SK-N-SH (cell line): ENCODE measurements around the gene SESN1. TPM values are rescaled to one million over a fixed set of nuclear protein-coding genes. Genes with fewer than 3 reads are reported as not detected.

ENCODE experiments used
- CTCF ChIA-PET: fragments of 300-600, 350-600 bp; formaldehyde crosslinking; extraction: SDS; loops from one replicate; lab custom pipeline; 2021; lab: Yijun Ruan, JAX
- POLR2A ChIA-PET: fragments of 350-600 bp; sonication (Branson Sonifier 250); formaldehyde crosslinking; extraction: SDS; loops from one replicate; lab custom pipeline; 2020; ENCODE audit warnings: antibody characterized with exemption, inconsistent platforms; lab: Yijun Ruan, JAX
- DNase-seq: peaks from one replicate; pipeline ENCODE4 v3.0.0; 2012
- H2AFZ ChIP-seq: fragments of 200-600 bp; sonication (generic); 2 replicates; pipeline ENCODE4 v1.8.1; 2016; ENCODE audit warnings: antibody characterized with exemption, mild to moderate bottlenecking, low read depth
- H3F3A ChIP-seq: fragments of 200-600 bp; sonication (generic); replicated peaks from 2 replicates; pipeline ENCODE3; 2016; ENCODE audit warnings: antibody characterized with exemption, mild to moderate bottlenecking; ENCODE audit not compliant: insufficient read depth
- H3K27ac ChIP-seq, 2 experiments: fragments of 200-500 bp in 1 of 2; fragments of 200-600 bp in 1 of 2; sonication (Bioruptor generic) in 1 of 2; sonication (generic), shearing (Covaris generic) in 1 of 2; 2 replicates each; pipeline versions ENCODE4 v1.5.1 to v1.6.1; 2014 to 2016; ENCODE audit warnings: low read depth in 2 of 2, inconsistent platforms in 1 of 2, low read length in 1 of 2, mild to moderate bottlenecking in 1 of 2, mixed read lengths in 1 of 2
- H3K27me3 ChIP-seq: fragments of 200-600 bp; sonication (generic), shearing (Covaris generic); 2 replicates; pipeline ENCODE4 v1.6.1; 2016; ENCODE audit warnings: mixed run types; ENCODE audit not compliant: insufficient read depth
- H3K36me3 ChIP-seq, 2 experiments: fragments of 200-500 bp in 1 of 2; fragments of 200-600 bp in 1 of 2; sonication (Bioruptor generic) in 1 of 2; sonication (generic) in 1 of 2; replicated peaks in 1 of 2; 2 replicates each; pipeline versions ENCODE3 to v1.5.1; 2014 to 2016; ENCODE audit warnings: low read length in 1 of 2, mild to moderate bottlenecking in 1 of 2; ENCODE audit not compliant: insufficient read depth in 2 of 2, control insufficient read depth in 1 of 2
- H3K4me1 ChIP-seq, 2 experiments: fragments of 200-500 bp in 1 of 2; fragments of 200-600 bp in 1 of 2; sonication (Bioruptor generic) in 1 of 2; sonication (generic), shearing (Covaris generic) in 1 of 2; 2 replicates each; pipeline versions ENCODE4 v1.5.1 to v1.6.1; 2014 to 2016; ENCODE audit warnings: low read depth in 1 of 2, low read length in 1 of 2, mixed run types in 1 of 2; ENCODE audit not compliant: insufficient read depth in 2 of 2, control insufficient read depth in 1 of 2
- H3K4me2 ChIP-seq: fragments of 200-600 bp; sonication (generic), shearing (Covaris generic); 2 replicates; pipeline ENCODE4 v1.6.1; 2017; ENCODE audit warnings: mixed run types
- H3K4me3 ChIP-seq, 2 experiments: fragments of 200-500 bp in 1 of 2; fragments of 200-600 bp in 1 of 2; sonication (Bioruptor generic) in 1 of 2; sonication (generic), shearing (Covaris generic) in 1 of 2; 2 replicates each; pipeline versions ENCODE4 v1.5.1 to v1.8.1; 2014 to 2016; ENCODE audit warnings: low read depth in 2 of 2, inconsistent platforms in 1 of 2, low read length in 1 of 2, mild to moderate bottlenecking in 1 of 2, mixed read lengths in 1 of 2, moderate library complexity in 1 of 2
- H3K79me2 ChIP-seq: fragments of 200-600 bp; sonication (generic); 2 replicates; pipeline ENCODE4 v1.8.1; 2017; ENCODE audit warnings: mild to moderate bottlenecking; ENCODE audit not compliant: insufficient read depth
- H3K9ac ChIP-seq: fragments of 200-600 bp; sonication (generic); 2 replicates; pipeline ENCODE4 v1.6.1; 2017; ENCODE audit warnings: mixed run types
- H3K9me2 ChIP-seq: fragments of 200-600 bp; sonication (generic); 2 replicates; pipeline ENCODE4 v1.6.1; 2017; ENCODE audit warnings: mixed run types
- H3K9me3 ChIP-seq: fragments of 200-600 bp; sonication (generic); 2 replicates; pipeline ENCODE4 v1.6.1; 2017; ENCODE audit warnings: mixed run types, mild to moderate bottlenecking, moderate library complexity
- H4K20me1 ChIP-seq: fragments of 200-600 bp; sonication (generic); 2 replicates; pipeline ENCODE4 v1.6.1; 2017; ENCODE audit warnings: mild to moderate bottlenecking, mixed run types; ENCODE audit not compliant: insufficient read depth
- CHD2 ChIP-seq: fragments of 150-350 bp; IDR thresholded peaks from 2 replicates; pipeline ENCODE4 v1.6.1; 2018; ENCODE audit warnings: low read length; ENCODE audit not compliant: partially characterized antibody
- ELF1 ChIP-seq: IDR thresholded peaks from 2 replicates; pipeline ENCODE4 v1.4.0; 2012
- EP300 ChIP-seq, 2 experiments: IDR thresholded peaks; 2 replicates each; pipeline versions ENCODE4 v1.4.0 to v1.6.1; 2012; ENCODE audit warnings: borderline replicate concordance in 1 of 2, low read depth in 1 of 2, low read length in 1 of 2
- EZH2phosphoT487 ChIP-seq: fragments of 200-600 bp; sonication (generic); IDR thresholded peaks from 2 replicates; pipeline ENCODE4 v1.6.1; 2017; ENCODE audit warnings: low read depth, mixed run types, mild to moderate bottlenecking, antibody characterized with exemption, moderate library complexity, borderline replicate concordance
- FOSL2 ChIP-seq: IDR thresholded peaks from 2 replicates; pipeline ENCODE4 v1.4.0; 2012; ENCODE audit warnings: low read depth, mild to moderate bottlenecking, moderate library complexity, borderline replicate concordance
- GATA2 ChIP-seq: sonication (generic); formaldehyde crosslinking; IDR thresholded peaks from 2 replicates; pipeline ENCODE4 v1.5.0; 2020; ENCODE audit warnings: mild to moderate bottlenecking, missing genetic modification reagents
- JUND ChIP-seq: IDR thresholded peaks from 2 replicates; pipeline ENCODE4 v1.4.0; 2012
- NRF1 ChIP-seq: IDR thresholded peaks from 2 replicates; pipeline ENCODE4 v1.6.1; 2012; ENCODE audit warnings: low read depth, mild to moderate bottlenecking, low read length
- POLR2AphosphoS5 ChIP-seq: IDR thresholded peaks from 2 replicates; pipeline ENCODE4 v1.6.1; 2012; ENCODE audit warnings: low read depth, low read length
- RAD21 ChIP-seq: IDR thresholded peaks from 2 replicates; pipeline ENCODE4 v1.6.1; 2012; ENCODE audit warnings: mild to moderate bottlenecking, low read length
- RFX5 ChIP-seq: IDR thresholded peaks from 2 replicates; pipeline ENCODE4 v1.6.1; 2012; ENCODE audit warnings: mild to moderate bottlenecking, improper control_type of control experiment, low read length
- RXRA ChIP-seq: IDR thresholded peaks from 2 replicates; pipeline ENCODE4 v1.4.0; 2012; ENCODE audit warnings: low read depth, mild to moderate bottlenecking, borderline replicate concordance
- SIN3A ChIP-seq: IDR thresholded peaks from 2 replicates; pipeline ENCODE4 v1.6.1; 2012; ENCODE audit warnings: low read depth, mild to moderate bottlenecking, low read length, moderate library complexity, borderline replicate concordance
- TCF12 ChIP-seq: IDR thresholded peaks from 2 replicates; pipeline ENCODE4 v1.4.0; 2012
- TEAD4 ChIP-seq: IDR thresholded peaks from 2 replicates; pipeline ENCODE4 v1.4.0; 2012; ENCODE audit warnings: mild to moderate bottlenecking, borderline replicate concordance; ENCODE audit not compliant: insufficient read depth
- USF2 ChIP-seq: fragments of 150-350 bp; IDR thresholded peaks from 2 replicates; pipeline ENCODE4 v1.6.1; 2017; ENCODE audit warnings: antibody characterized with exemption, low read length, low read depth, borderline replicate concordance
- ZBTB33 ChIP-seq: IDR thresholded peaks from 2 replicates; pipeline ENCODE4 v1.4.0; 2012; ENCODE audit warnings: low read depth, borderline replicate concordance
- WGBS: methylation state at CpG from one replicate; pipeline ENCODE4 v1.1.6; 2017; ENCODE audit warnings: low lambda C conversion rate; 5-methylcytosine and 5-hydroxymethylcytosine counted together
- polyA plus RNA-seq, 3 experiments: library from polyadenylated mRNA; depleted of rRNA; stranded (reverse); fragments of >200 nt; gene quantifications; 2 replicates each; pipeline ENCODE4 v1.2.3, GENCODE V29; 2012
- TF ChIP-seq, protein P1 (sequence below): fragments of 200-600 bp; sonication (generic); IDR thresholded peaks from 2 replicates; pipeline ENCODE4 v1.6.1; 2017; ENCODE audit warnings: antibody characterized with exemption, mild to moderate bottlenecking, moderate library complexity

The SESN1 gene
- polyA plus RNA-seq, 1 of the 3 experiments (the other 2 are of a cell fraction): 13.1 TPM

DNA sequence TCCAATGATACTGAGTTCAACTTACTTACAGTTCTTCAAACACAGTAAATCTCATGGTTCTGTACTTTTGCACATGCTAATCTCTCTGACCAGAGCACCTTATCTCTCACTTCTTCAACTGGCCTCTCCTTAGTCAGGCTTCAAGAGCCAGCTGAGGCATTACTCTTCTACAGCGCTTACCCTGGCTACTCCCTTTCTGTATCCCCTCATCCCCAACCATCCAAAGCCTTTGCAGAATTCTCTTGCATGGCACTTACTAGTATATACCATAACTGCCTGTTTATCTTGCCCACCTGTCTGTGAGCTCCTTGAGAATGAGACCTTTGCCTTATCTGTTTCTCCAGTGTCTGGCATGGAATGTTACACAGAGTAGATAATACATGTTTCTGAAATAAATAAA is 49.2 kb downstream of the SESN1 start:
- H3K27me3 ChIP-seq: no peaks in the 10 kb centered on the region
- H3F3A ChIP-seq: peaks cover 3% of the 10 kb centered on the region
- H3K4me2 ChIP-seq: no peak overlapping the region
- no peak overlapping the region for H3K9ac ChIP-seq
- no peaks in the 10 kb centered on the region for H3K9me3 ChIP-seq
- no peak for DNase-seq
- H2AFZ ChIP-seq: no peak overlapping the region
- H3K36me3 ChIP-seq: peaks cover 0 to 10% of the 10 kb centered on the region in 2 experiments
- POLR2A ChIA-PET: no interaction called here
- peaks cover 6% of the 10 kb centered on the region for H3K79me2 ChIP-seq
- H4K20me1 ChIP-seq: no peaks in the 10 kb centered on the region
- H3K4me1 ChIP-seq: no peaks in the 10 kb centered on the region; a peak in 1 of 4 replicates
- no peak overlapping the region for H3K27ac ChIP-seq
- H3K4me3 ChIP-seq: no peak overlapping the region
- 96% methylated on average over 1 of the region's 1 CpG for WGBS
- CTCF ChIA-PET: no interaction called here
- H3K9me2 ChIP-seq: no peaks in the 10 kb centered on the region
- TF ChIP-seq GATA2 (CRISPR knock-in tag): no peak
- no peak for TF ChIP-seq ELF1
- TF ChIP-seq CHD2: no peak
- TF ChIP-seq, protein P1, sequence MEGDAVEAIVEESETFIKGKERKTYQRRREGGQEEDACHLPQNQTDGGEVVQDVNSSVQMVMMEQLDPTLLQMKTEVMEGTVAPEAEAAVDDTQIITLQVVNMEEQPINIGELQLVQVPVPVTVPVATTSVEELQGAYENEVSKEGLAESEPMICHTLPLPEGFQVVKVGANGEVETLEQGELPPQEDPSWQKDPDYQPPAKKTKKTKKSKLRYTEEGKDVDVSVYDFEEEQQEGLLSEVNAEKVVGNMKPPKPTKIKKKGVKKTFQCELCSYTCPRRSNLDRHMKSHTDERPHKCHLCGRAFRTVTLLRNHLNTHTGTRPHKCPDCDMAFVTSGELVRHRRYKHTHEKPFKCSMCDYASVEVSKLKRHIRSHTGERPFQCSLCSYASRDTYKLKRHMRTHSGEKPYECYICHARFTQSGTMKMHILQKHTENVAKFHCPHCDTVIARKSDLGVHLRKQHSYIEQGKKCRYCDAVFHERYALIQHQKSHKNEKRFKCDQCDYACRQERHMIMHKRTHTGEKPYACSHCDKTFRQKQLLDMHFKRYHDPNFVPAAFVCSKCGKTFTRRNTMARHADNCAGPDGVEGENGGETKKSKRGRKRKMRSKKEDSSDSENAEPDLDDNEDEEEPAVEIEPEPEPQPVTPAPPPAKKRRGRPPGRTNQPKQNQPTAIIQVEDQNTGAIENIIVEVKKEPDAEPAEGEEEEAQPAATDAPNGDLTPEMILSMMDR: no peak
- TF ChIP-seq RXRA: no peak
- no peak for TF ChIP-seq EZH2phosphoT487
- no peak for TF ChIP-seq RAD21
- no peak for TF ChIP-seq USF2
- TF ChIP-seq TCF12: no peak
- no peak for TF ChIP-seq ZBTB33
- TF ChIP-seq JUND: no peak
- no peak for TF ChIP-seq EP300 (IDR thresholded peaks at IDR 0.05; ENCODE audit: borderline replicate concordance in 1 of 2, low read depth in 1 of 2, low read length in 1 of 2)
- TF ChIP-seq SIN3A: no peak
- no peak for TF ChIP-seq POLR2AphosphoS5
- no peak for TF ChIP-seq TEAD4
- no peak for TF ChIP-seq NRF1
- TF ChIP-seq FOSL2: no peak
- TF ChIP-seq RFX5: no peak
